Lung (tissue), 12 donors: ENCODE measurements around the gene LDLRAD4. TPM values are rescaled to one million over a fixed set of nuclear protein-coding genes. Genes with fewer than 3 reads are reported as not detected.

ENCODE experiments used
- ATAC-seq: fragments of 200-7000 bp; cut with Tn5 transposase; one replicate; pipeline ENCODE4 v1.9.1; 2020; ENCODE audit warnings: moderate number of reproducible peaks; ENCODE audit not compliant: insufficient read depth, low FRiP score
- DNase-seq, 3 donors: peaks; one replicate each; pipeline ENCODE4 v3.0.0-alpha.2; 2013 to 2017
- H3K27ac ChIP-seq, 2 donors: one replicate each; pipeline ENCODE4 v1.5.1; 2013; ENCODE audit warnings: mild to moderate bottlenecking in 2 of 2, moderate library complexity in 2 of 2, control low read depth in 1 of 2, inconsistent platforms in 1 of 2, low read depth in 1 of 2, low read length in 1 of 2
- H3K27me3 ChIP-seq, 3 donors: one replicate each; pipeline ENCODE4 v1.5.1; 2013; ENCODE audit warnings: low read length in 2 of 3; ENCODE audit not compliant: control insufficient read depth in 3 of 3, insufficient read depth in 3 of 3
- H3K36me3 ChIP-seq, 4 donors: one replicate each; pipeline ENCODE4 v1.5.1; 2013; ENCODE audit warnings: low read length in 4 of 4, mild to moderate bottlenecking in 1 of 4, moderate library complexity in 1 of 4; ENCODE audit not compliant: control insufficient read depth in 4 of 4, insufficient read depth in 4 of 4
- H3K4me1 ChIP-seq, 5 donors: one replicate each; pipeline ENCODE4 v1.5.1; 2013; ENCODE audit warnings: low read length in 5 of 5, mild to moderate bottlenecking in 2 of 5, moderate library complexity in 1 of 5; ENCODE audit not compliant: control insufficient read depth in 5 of 5, insufficient read depth in 5 of 5
- H3K4me3 ChIP-seq: one replicate; pipeline ENCODE4 v1.5.1; 2013; ENCODE audit warnings: mild to moderate bottlenecking, control low read depth, moderate library complexity
- H3K9ac ChIP-seq, 2 donors: one replicate each; pipeline ENCODE4 v1.5.1; 2013; ENCODE audit warnings: low read length in 2 of 2, control low read depth in 1 of 2; ENCODE audit not compliant: insufficient read depth in 1 of 2
- H3K9me3 ChIP-seq, 4 donors: one replicate each; pipeline ENCODE4 v1.5.1; 2013; ENCODE audit warnings: low read length in 3 of 4, mild to moderate bottlenecking in 1 of 4, moderate library complexity in 1 of 4; ENCODE audit not compliant: control insufficient read depth in 4 of 4, insufficient read depth in 3 of 4
- WGBS, 2 donors: extraction: QIAGEN DNeasy Blood & Tissue Kit; methylation state at CpG; one replicate each; pipeline ENCODE4 v1.1.7; 2013; 5-methylcytosine and 5-hydroxymethylcytosine counted together
- polyA plus RNA-seq, 2 donors: library from polyadenylated mRNA; stranded (reverse); fragments of 200-250 nt; gene quantifications; one replicate each; pipeline ENCODE4 v1.2.1, GENCODE V29; 2013
- total RNA-seq, 2 donors: library from RNA; depleted of rRNA in 1 of 2; stranded (reverse); fragments of >200 nt in 1 of 2; gene quantifications; one replicate each; pipeline ENCODE4 v1.2.1, GENCODE V29; 2014 to 2021
- TF ChIP-seq, protein P1 (sequence below): IDR thresholded peaks from 2 replicates; pipeline ENCODE4 v1.5.1; 2012; ENCODE audit warnings: mild to moderate bottlenecking; ENCODE audit errors: control extremely low read depth, extremely low read depth
- donor health status: control.
- donor health status: control.
- donor health status: Bipolar disorder and iron deficiency.
- donor health status: healthy.
- donor health status: DM: yes; HTN: yes; CAD: no.

The LDLRAD4 gene
- total and polyA plus RNA-seq, 4 donors: 3.2 to 62.4 (median 19.9) TPM

DNA sequence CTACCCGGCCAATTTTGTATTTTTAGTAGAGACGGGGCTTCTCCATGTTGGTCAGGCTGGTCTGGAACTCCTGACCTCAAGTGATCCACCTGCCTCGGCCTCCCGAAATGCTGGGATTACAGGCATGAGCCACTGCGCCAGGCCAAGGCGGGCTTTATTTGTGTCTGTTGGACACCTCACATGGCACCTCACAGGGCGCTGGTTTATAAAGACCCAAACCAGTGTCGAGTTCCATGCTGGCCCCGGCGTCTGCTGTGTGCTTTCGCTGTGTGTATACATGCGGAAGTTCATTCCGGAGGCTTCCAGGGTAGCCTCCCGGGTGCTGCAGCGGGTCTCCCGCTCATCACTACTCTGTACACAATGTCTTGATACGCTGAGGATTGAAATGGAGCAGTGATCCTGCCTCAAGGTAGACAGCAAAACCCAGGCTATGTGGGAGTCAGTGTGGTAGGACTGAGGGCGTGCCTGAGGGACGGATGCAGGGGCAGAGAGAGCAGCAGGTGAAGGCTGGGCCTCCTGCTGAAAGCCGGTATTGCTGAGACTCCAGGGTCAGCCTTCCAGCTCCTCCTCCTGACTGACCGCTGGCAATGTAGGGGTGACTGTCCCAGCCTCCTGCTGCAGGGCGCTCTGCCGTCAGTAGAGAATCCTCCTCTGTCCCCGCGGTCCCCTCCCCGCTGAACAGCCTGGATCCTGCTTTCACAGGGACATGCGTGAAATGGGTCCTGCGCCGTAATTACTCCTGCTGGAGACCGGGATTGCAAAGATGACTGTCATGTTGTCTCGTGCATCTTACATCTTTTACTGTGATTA is 22.7 kb downstream of the LDLRAD4 start:
- 95 to 96% methylated on average over 31 of the region's 31 CpGs for WGBS, 2 donors
- Histone ChIP-seq H3K27me3 (no peaks in the 10 kb centered on the region), H3K4me3 (no peak overlapping the region), H3K4me1 (peaks cover 0 to 9% (median 2%) of the 10 kb centered on the region in 5 donors), H3K36me3 (peaks cover 0 to 3% (median 0%) of the 10 kb centered on the region in 4 donors), H3K9ac (no peak overlapping the region), H3K9me3 (peaks cover 0 to 5% (median 0%) of the 10 kb centered on the region in 4 donors), H3K27ac (no peak overlapping the region)
- TF ChIP-seq, protein P1, sequence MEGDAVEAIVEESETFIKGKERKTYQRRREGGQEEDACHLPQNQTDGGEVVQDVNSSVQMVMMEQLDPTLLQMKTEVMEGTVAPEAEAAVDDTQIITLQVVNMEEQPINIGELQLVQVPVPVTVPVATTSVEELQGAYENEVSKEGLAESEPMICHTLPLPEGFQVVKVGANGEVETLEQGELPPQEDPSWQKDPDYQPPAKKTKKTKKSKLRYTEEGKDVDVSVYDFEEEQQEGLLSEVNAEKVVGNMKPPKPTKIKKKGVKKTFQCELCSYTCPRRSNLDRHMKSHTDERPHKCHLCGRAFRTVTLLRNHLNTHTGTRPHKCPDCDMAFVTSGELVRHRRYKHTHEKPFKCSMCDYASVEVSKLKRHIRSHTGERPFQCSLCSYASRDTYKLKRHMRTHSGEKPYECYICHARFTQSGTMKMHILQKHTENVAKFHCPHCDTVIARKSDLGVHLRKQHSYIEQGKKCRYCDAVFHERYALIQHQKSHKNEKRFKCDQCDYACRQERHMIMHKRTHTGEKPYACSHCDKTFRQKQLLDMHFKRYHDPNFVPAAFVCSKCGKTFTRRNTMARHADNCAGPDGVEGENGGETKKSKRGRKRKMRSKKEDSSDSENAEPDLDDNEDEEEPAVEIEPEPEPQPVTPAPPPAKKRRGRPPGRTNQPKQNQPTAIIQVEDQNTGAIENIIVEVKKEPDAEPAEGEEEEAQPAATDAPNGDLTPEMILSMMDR: no peak
- ATAC-seq (no peak), DNase-seq (no peak)

GRCh38 chr18:13241893-13242175 is 23.3 kb downstream of the LDLRAD4 start:
- DNase-seq: no peak
- Histone ChIP-seq H3K4me3 (no peak overlapping the region), H3K27me3 (no peaks in the 10 kb centered on the region), H3K9me3 (peaks cover 0 to 5% (median 0%) of the 10 kb centered on the region in 4 donors), H3K27ac (no peak overlapping the region), H3K9ac (no peak overlapping the region), H3K4me1 (peaks cover 0 to 11% (median 0%) of the 10 kb centered on the region in 5 donors), H3K36me3 (peaks cover 0 to 3% (median 0%) of the 10 kb centered on the region in 4 donors)
- 97 to 98% methylated on average over 13 of the region's 13 CpGs for WGBS, 2 donors
- TF ChIP-seq, protein P1: no peak
- no peak for ATAC-seq

DNA sequence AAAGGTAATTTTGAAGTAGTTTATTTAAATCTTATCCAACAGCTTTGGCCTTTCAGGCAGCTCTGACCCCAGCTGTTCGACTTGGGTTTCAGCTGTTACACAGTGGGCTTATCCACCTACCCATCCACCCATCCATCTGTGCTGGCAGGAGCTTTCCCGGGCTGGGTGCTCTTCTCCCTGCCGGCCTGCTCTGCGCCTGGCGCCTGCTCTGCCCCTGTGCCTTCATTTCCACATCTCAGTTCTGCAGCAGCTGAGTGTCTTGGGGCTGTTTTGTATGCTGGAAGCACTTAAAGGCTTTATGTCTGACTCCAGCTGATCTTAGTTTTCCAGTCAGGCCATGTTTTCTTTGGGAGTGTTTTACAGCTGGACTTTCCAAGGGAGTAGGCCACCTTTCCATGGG is 24.2 kb downstream of the LDLRAD4 start:
- no peak for ATAC-seq
- H3K9me3 ChIP-seq: peaks cover 0 to 5% (median 0%) of the 10 kb centered on the region in 4 donors
- no peak overlapping the region for H3K4me3 ChIP-seq
- peaks cover 0 to 3% (median 0%) of the 10 kb centered on the region in 4 donors for H3K36me3 ChIP-seq
- H3K4me1 ChIP-seq: peaks cover 0 to 11% (median 0%) of the 10 kb centered on the region in 5 donors
- DNase-seq: no peak
- 93 to 97% methylated on average over 5 of the region's 5 CpGs for WGBS, 2 donors
- no peak overlapping the region for H3K9ac ChIP-seq
- TF ChIP-seq, protein P1: no peak
- H3K27me3 ChIP-seq: no peaks in the 10 kb centered on the region
- H3K27ac ChIP-seq: no peak overlapping the region
